GM18520 (cell line): ENCODE data around the gene ATP8A2.

Experiments
- ATAC-seq: cut with Tn5 transposase; IDR thresholded peaks from one replicate; pipeline ENCODE4 v1.9.1; 2021; ENCODE audit not compliant: unreplicated experiment

Gene ATP8A2

DNA sequence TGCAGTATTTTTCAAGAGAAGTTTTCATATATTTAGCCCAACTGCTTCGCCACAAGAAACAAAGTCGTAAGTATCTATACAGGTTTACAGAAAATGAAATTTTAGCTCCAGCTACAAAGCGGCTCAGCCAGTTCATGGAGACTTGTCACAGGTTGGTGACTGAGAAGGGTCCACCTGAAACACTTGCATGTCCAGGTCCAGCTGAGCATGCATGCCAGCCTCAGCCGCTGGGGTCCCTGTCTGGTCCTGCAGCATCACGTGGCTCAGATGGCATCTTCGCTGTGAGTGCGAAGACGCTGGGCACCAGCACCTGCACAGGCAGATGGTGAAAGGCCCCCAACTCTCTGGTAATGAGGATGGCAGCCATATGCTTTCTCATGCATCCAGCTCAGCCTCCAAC is 616.2 kb downstream of the ATP8A2 start:
- ATAC-seq = no peak

DNA sequence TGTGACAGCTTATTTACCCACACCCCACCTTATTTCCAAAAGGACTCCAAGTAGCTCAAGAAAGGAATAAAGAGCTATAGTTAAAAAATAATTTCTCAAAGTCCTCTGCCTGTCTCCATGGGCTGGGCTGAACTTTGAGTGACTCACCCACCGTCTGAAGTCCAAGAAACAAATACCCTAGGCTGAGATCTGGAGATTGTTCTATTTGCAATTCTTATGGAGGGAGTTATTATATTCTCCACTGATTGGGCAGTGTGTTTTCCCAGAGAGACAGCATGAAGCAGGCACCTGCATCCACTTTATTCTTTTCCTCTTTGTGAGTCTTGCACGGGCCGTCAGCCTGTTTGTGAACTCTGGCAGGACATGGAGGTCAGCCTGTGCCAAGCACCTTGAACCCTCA is 616.9 kb downstream of the ATP8A2 start:
- ATAC-seq = no peak

DNA sequence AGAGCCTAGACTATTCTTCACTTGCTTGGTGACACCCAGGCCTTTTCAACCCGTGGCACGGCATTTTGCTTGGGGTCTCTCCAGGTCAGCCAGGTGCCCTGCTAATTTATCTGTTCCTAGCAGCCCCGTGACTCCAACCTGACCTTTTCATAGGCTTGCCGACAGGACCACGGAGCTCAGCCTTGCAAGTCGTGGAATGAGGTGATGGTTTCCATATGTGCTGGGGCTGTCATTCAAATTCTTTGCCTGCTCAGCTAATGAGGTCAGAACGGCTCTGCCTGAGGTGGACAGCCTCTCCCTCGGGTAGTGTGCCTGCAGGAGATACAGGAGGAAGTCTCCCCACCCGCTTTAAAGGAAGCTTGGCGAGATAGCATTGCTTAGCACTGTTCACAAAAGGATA is 619.0 kb downstream of the ATP8A2 start:
- no peak for ATAC-seq

DNA sequence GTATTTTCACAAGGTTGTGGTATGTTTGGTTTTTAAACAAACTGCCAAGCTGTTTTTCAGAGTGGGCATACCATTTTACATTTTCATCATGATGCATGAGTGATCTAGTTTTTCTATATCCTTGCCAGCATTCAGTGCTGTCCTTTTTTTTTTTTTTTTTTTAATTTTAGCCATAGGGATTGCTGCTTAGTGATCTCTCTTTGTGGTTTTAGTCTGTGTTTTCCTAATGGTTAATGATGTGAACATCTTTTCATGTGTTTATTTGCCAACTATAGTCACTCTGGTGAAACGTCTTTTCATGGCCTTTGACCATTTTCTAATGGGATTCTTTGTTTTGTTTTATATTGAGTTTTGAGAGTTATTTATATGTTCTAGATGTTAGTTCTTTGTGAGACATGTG is 620.3 kb downstream of the ATP8A2 start:
- ATAC-seq = no peak

DNA sequence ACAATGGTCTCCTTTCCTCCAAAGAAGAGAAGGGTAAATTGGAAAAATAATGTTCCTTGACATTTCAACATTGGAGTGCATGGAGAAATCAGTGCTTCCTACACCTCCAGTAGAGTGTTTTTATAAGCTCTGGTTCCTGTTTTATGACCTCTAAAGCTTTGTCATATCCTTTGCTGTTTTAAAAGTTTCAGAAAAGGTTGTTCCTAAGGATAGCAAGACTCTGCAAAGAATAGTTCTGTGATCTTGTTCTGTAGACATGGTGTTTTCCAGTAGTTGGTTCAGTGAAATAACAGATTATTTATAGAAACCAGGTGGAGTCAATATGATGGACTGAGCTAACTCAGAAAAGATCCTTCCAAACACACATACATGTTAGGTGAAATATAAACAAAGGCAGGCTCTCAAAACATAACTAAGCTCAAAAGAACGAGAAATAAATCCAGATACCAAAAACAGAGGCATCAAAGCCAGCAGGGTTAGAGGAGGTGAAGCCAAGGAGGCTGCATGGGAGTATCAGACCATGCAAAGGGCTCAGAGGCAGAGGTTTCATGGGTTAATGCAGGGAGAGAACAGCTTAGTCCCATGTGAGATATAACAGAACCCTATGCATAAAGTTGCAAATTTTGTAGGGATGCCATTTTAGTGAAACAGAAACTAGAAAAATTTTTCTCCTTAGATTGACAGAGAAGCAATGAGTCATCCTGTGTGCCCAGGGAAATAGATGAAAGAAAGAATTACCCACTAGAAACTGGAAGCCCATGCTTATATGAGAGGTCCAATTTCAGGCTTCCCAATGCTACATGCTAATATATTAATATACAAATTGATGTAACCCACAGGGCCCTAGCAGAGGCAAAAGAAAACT is 635.7 kb downstream of the ATP8A2 start:
- ATAC-seq = no peak

DNA sequence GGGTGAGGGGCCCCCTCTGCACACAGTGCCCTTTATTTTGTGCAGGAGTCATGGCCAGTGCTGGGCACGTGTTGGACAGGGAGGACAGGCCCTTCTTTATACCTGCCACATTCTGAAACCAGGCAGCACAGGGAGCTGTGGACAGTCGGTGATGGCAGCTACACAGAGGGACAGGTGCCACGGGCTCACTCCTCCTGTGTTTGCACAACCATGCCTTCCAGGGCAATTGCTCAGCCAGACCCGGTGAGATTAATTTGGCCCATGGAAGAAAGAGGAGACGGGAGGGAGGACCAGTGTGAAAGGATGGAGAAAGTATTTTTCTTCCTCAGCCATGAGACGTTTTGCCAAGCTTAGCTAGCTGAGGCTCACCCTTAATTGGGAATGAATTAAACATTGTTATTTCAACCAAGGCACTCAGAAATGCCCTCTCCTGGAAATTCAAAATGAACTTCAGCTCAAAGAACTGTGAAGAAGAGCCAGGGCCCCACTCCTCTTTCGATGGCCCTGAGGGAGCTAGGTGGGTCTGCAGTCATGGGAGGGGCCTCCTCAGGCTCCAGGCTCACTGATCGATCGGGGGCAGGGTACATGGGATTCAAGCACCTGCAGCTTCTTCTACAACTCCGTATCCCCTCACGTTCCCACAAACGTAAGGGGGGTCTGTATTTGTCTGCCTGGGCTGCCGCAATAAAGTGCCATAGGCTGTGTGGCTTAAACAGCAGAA is 638.9 kb downstream of the ATP8A2 start:
- no peak for ATAC-seq

DNA sequence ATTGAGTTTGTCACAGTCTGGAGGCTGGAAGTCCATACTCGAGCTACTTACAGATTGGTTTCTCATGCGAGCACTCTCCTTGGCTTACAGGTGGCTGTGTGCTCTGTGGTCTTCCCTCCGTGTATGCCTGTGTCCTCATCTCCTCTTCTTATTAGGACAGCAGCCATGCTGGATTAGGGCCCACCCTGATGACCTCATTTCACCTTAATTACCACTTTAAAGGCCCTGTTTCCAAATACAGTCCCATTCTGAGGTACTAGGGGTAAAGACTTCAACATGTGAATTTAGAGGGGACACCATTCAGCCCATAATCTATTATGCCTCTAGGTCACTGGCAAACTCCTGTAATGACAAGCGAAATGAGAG is 639.4 kb downstream of the ATP8A2 start:
- ATAC-seq = no peak

DNA sequence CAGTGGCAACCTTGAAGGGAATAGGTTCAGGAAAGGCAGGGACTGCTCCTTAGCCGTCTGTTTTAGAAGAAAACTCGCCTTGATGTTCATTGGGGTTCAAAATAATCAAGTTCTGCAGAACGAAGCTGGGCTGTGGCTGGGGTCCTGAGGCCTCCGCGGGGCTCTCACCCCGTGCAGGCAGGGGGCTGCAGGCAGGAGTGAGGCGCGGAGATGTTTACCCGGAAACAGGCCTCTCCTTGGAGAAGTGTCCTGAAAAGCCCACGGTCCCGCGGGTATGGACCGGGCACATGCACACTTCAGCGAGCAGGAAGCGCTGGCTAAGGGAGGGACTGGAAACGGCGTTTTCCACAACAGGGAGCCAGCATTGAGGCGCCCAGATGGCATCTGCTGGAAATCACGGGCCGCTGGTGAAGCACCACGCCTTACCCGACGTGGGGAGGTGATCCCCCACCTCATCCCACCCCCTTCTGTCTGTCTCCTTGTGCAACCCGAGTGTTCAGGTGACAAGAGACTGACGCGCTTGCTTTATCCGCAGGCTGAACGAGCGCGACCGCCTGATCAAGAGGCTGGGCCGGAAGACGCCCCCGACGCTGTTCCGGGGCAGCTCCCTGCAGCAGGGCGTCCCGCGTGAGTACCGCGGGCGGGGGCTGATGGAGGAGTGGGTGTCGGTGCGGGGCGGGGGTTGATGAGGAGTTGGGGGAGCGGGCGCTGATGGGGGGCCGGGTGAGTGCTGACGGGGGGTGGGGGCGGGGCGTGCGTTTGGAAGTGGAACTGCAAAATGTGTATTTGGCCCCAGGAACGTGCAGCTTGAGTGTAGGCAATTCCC is 640.4 kb downstream of the ATP8A2 start:
- ATAC-seq = no peak

DNA sequence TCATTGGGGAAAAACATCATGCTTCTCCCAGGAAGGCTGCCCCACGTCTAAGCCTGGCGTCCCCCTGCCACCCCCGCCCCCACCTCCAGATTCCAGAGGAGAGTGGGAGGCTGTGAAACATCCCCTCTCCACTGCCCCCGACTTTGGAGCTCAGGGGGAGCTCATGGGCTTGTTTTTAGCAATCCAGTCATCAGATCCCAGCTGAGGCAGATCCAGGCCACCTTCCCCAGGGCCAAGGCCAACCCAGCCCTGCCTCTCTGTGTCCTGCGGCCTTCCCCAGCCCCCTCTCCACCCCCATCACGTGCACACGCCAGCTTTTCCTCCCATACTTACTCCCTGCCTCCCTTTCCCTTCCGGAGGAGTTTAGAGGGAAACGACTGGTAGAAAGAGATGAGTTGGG is 641.2 kb downstream of the ATP8A2 start:
- no peak for ATAC-seq

DNA sequence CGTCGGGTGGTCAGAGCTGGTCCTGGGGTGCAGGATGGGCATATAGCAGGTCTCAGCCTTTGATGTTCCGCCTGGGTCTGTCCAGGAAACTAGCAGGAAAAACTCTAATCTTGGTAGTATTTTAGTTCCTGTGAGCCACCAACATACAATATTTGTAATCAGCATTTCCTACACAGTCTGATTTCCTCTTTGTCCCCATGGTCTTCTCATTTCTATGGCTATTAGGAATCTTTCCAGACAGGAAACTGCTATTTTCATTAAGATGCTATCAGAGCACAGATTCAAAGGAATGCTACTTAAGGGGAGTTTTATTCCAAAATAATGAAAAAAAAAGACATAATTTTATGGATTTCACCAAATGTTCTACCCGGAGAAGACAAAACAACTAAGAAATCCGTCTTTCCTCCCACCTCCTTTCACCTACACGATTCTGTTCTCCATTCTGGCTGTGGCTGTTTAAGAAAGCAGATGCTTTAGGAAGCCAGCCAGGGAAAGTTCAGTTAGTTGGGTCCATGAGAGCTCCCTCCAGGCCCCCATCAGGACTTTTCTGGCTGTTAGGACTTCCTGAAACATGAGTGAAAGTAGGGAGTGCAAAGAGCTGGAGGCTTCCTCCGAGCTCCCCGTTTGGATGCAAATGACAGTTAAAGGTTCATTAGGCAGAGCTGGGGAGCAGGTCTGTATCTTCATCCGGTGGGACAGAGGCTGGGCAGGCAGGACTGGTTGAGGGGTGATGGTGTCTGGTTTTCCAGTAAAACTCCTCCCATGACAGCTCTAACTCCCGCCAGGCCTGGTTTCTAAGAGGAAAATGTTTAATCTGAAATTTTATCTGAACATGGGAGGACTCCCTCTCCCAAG is 643.7 kb downstream of the ATP8A2 start:
- no peak for ATAC-seq

DNA sequence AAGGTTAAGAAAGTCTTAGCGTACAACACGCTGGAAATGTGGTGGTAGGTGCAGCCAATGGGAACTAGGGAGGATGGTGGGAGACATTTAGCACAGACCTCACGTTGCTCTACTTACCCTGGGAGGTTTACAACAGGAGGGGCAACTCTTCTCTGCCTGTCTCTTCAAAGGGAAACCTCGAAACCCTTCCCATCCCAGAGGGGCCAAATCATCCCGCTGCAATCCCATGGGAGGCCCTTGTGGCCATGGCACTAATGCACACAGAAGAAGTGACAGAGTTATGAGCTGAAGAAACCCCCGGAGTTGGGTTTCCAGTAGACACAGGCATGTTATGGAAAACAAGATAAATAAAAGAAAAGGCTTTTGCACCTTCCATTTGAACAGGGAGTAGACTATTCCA is 644.4 kb downstream of the ATP8A2 start:
- ATAC-seq = no peak

DNA sequence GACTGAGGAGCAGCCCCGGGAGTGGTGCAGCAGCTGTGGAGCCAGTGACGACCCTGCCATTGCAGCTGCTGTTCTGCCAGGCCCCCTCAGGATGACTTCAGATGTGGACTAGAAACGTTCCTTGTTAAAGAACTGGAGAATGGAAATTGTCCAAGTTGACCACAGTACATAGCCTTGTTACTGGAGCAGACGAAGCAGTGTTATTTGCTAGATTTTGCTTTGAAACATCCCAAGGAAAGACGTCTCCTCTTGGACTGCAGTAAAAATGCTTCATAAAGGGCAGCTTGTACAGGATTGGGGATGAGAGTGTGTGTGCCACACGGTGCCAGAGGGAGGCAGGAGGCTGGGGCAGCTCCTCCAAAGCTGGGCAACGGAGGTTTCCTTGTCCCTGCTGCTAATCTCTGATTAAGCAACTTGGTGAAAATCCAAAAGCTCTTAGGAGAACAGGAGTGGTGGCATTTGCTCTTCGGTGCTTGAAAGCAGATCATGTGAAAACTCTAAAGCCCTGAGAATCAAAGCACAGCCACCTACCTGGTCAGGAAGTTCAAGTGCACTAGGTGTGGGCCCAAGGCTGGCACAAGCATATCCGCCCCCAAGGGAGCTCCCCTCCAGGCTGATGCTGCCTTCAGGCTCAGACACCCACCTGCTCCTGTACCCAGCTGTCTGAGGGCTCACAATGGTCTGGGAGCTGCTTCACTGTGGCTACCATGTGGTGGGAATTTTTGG is 645.6 kb downstream of the ATP8A2 start:
- ATAC-seq = no peak

DNA sequence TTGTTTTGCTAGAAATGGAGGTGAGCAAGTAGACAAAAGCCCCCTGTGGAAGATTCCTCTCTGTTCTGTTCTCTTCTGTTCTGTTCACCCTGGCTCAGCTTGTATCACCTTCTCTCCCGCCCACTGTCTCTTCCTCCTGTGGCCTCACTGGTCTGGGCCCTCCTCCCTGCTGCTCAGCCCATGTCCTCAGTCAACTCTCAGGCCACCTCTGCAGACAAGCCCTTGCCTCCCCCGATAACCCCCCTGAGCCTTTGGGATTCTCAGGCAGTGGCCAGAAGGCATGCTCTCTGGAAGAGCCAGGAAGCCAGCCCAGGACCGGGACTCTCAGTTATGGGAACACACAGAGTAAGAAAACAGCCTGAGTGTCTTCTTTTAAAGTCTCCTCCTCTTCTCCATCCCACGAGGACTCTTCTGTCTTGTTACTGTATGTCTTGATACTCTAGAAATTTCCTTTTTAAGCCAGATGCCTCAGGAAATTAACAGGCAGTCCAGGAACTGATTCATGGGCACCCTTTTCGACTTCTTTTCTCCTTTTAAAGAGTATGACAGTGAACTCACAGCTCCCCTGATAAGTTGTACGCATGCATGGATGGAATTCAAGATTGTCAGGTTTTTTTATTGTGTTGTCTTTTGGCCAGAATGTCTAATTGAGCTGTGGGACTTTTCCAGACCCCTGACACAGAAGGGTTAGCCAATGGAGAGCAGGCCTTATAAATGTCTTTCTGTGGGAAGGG is 646.3 kb downstream of the ATP8A2 start:
- no peak for ATAC-seq

DNA sequence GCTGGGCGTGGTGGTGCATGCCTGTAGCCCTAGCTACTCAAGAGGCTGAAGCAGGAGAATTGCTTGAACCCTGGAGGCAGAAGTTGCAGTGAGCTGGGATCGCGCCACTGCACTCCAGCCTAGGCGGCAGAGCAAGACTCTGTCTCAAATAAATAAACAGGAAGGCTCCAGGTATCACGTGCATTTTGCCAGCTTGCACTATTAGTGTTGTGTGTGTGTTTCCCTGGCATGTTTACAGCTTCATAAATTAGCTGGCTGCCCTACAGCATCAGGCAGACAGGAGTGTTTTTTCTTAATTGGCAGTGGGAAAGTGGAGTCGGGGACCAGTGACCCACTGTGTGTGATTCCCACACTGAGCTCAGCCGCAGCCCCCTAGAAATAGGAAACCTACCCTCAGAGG is 647.5 kb downstream of the ATP8A2 start:
- ATAC-seq = no peak

DNA sequence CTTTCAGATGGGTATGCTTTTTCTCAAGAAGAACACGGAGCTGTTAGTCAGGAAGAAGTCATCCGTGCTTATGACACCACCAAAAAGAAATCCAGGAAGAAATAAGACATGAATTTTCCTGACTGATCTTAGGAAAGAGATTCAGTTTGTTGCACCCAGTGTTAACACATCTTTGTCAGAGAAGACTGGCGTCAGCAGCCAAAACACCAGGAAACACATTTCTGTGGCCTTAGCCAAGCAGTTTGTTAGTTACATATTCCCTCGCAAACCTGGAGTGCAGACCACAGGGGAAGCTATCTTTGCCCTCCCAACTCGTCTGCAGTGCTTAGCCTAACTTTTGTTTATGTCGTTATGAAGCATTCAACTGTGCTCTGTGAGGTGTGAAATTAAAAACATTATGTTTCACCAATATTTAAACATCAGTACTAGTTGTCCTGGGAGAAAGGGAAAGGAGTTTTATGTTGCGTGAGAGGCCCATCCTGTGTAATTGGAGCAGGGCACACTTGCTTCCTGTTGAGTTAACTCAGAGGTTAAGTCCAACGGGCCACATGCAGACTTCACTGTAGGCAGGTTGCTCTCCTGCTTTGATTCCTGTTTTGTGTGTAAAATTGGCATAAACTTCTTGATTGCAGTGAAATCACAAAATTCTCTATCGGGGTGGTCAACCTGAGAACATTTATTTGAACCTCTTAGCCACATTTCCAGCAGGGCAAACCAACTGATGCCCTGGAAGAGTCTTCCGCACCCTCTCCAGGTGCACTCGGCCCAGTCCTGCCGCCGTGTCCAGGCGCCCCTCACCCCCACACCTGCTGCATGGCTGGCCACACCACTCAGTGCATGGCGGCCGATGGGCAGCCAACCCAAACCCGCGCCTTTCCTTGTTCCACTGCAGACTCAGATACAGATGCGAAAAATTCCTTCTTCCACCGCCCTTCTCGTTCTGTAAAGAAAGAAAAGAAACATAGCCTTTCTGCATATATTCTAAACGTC is 648.4 kb downstream of the ATP8A2 start:
- ATAC-seq = no peak

DNA sequence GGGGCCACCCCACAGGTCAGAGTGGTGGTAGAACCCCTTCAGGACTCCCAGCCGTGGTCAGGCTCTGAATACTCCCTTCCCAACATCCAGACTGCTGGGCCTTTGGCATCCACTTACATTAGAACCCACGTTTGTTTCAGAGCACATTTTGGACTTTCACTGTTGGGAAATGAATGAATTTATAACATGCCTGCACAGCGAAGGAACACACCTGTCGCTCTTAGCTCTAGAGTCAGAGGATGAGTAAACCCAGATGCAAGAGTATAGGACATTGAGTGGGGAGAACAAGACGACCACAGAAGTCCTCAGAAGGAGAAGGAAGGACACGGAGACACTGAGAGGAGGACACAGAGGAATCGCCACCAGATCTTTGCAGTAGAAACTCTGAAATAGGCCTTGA is 649.1 kb downstream of the ATP8A2 start:
- no peak for ATAC-seq

DNA sequence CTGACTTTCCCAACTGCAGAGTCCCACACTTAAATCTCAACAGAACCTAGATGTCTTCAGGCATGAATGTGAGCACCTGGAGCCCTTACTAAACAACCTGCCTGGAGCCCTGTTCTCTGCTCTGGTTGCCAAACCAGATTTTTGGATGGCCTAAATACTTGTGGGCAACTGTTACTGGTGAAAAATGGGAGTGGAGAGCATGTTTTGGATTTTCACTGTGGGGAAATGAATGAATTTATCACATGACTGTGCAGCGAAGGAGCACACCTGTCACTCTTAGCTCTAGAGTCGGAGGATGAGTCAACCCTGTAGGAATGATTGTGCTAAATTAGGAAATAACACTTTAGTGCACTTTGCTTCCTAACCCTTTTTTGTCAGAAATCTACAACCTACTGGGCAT is 649.7 kb downstream of the ATP8A2 start:
- no peak for ATAC-seq

DNA sequence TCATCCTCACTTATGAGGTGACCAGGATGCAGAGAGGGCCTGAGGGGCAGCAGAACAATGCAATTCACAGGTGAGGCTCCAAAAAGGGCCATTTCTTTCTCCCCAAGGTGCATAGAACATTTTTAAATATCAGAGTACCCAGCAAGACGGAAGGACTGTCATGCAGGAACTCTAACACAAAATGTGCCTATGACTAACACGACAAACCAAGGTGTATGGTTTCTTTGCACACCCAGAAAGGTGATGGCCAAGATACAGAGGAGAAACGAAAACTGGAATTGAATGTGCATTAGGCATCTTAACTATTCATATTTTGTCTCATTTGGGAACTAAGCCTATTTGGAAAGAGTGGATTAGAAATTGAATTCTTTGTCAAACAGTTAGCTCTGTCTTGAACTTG is 650.2 kb downstream of the ATP8A2 start:
- no peak for ATAC-seq
